AG09319 (cell line): ENCODE data around the gene PPP1R14C.

Experiments used
- DNase-seq: peaks from one replicate; pipeline ENCODE4 v3.0.0-alpha.2; 2010; ENCODE audit warnings: low read depth; ENCODE audit errors: extremely low read depth
- CTCF ChIP-seq: IDR thresholded peaks from 2 replicates; pipeline ENCODE4 v1.5.1; 2011; ENCODE audit warnings: low read depth, mild to moderate bottlenecking, inconsistent platforms, low read length, moderate library complexity

Gene PPP1R14C

GRCh38 chr6:150207931-150208570, 65.2 kb downstream of the PPP1R14C start:
- DNase-seq, result no peak
- no peak for TF ChIP-seq CTCF

GRCh38 chr6:150208611-150209352, 65.9 kb downstream of the PPP1R14C start:
- TF ChIP-seq CTCF, result no peak
- no peak for DNase-seq

GRCh38 chr6:150209415-150209814, 66.6 kb downstream of the PPP1R14C start:
- TF ChIP-seq CTCF, result no peak

GRCh38 chr6:150211700-150212511, 69.1 kb downstream of the PPP1R14C start:
- no peak for TF ChIP-seq CTCF
- DNase-seq, result no peak

More at GRCh38 chr6:150209415-150209814, 66.6 kb downstream of the PPP1R14C start:
- DNase-seq, result no peak

GRCh38 chr6:150212778-150213177, 69.9 kb downstream of the PPP1R14C start:
- no peak for TF ChIP-seq CTCF
- DNase-seq, result no peak

- TF ChIP-seq CTCF, result no peak
- DNase-seq, result no peak
Measured at GRCh38 chr6:150213301-150213700, 70.5 kb downstream of the PPP1R14C start.

GRCh38 chr6:150214310-150214709, 71.5 kb downstream of the PPP1R14C start:
- DNase-seq, result no peak
- no peak for TF ChIP-seq CTCF
